ENCODE results near the gene ECE1.

ECE1 gene

GRCh38 chr1:21271550-21271949, 18.7 kb downstream of the ECE1 start:
- Histone ChIP-seq H3K27me3 (ENCODE audit: control insufficient read depth in 3 of 3, insufficient read depth in 3 of 3, low read depth in 1 of 3, low read length in 3 of 3) (no peaks in the 10 kb centered on the region), H2BK15ac (ENCODE audit: low read length) (no peak overlapping the region), H2AFZ (ENCODE audit: low read length) (no peak overlapping the region), H3K14ac (ENCODE audit: low read length) (no peak overlapping the region), H3K4me1 (ENCODE audit: control insufficient read depth in 2 of 2, insufficient read depth in 1 of 2, low read depth in 1 of 2, low read length in 2 of 2) (peaks cover 0 to 2% of the 10 kb centered on the region in 2 donors), H3K18ac (ENCODE audit: low read length) (no peak overlapping the region), H3K36me3 (replicated peaks in 1 of 2; ENCODE audit: control insufficient read depth in 2 of 2, insufficient read depth in 2 of 2, low read length in 2 of 2) (peaks cover 4 to 59% of the 10 kb centered on the region in 2 donors), H3K27ac (replicated peaks; ENCODE audit: low read length) (no peak overlapping the region), H4K8ac (ENCODE audit: low read depth, low read length) (no peak overlapping the region), H2BK120ac (ENCODE audit: low read depth, low read length) (no peak overlapping the region), H3K4ac (ENCODE audit: low read length) (no peak overlapping the region), H4K91ac (ENCODE audit: low read depth, low read length, poor library complexity) (no peak overlapping the region), H3K23ac (ENCODE audit: low read depth, low read length, poor library complexity) (no peak overlapping the region), H3K9me3 (replicated peaks in 1 of 2; ENCODE audit: control insufficient read depth in 2 of 2, insufficient read depth in 1 of 2, low read depth in 1 of 2, low read length in 2 of 2) (no peaks in the 10 kb centered on the region), H3K4me2 (ENCODE audit: insufficient read depth, low read length, poor library complexity, severe bottlenecking) (no peak overlapping the region), H2AK5ac (ENCODE audit: low read depth, low read length) (no peak overlapping the region), H2BK5ac (ENCODE audit: low read length) (no peak overlapping the region), H3K79me1 (ENCODE audit: low read depth, low read length) (no peaks in the 10 kb centered on the region), H2BK12ac (ENCODE audit: low read length) (no peak overlapping the region), H3K9ac (ENCODE audit: low read depth, low read length, poor library complexity) (no peak overlapping the region), H3K4me3 (ENCODE audit: low read length in 2 of 2) (no peak overlapping the region)
- DNase-seq (ENCODE audit: low spot score): no peak
- WGBS, 2 donors (ENCODE audit: extremely low coverage in 2 of 2, insufficient read length in 2 of 2, insufficient replicate concordance in 1 of 2): no CpG with 5 or more reads among the region's 6 CpGs

GRCh38 chr1:21270086-21270689, 20.1 kb downstream of the ECE1 start:
- Histone ChIP-seq H2AK5ac (ENCODE audit: low read depth, low read length) (no peak overlapping the region), H2BK12ac (ENCODE audit: low read length) (no peak overlapping the region), H3K4ac (ENCODE audit: low read length) (no peak overlapping the region), H3K79me1 (ENCODE audit: low read depth, low read length) (no peaks in the 10 kb centered on the region), H3K27me3 (ENCODE audit: control insufficient read depth in 3 of 3, insufficient read depth in 3 of 3, low read depth in 1 of 3, low read length in 3 of 3) (no peaks in the 10 kb centered on the region), H3K23ac (ENCODE audit: low read depth, low read length, poor library complexity) (no peak overlapping the region), H3K9me3 (replicated peaks in 1 of 2; ENCODE audit: control insufficient read depth in 2 of 2, insufficient read depth in 1 of 2, low read depth in 1 of 2, low read length in 2 of 2) (no peaks in the 10 kb centered on the region), H3K36me3 (replicated peaks in 1 of 2; ENCODE audit: control insufficient read depth in 2 of 2, insufficient read depth in 2 of 2, low read length in 2 of 2) (peaks cover 4 to 59% of the 10 kb centered on the region in 2 donors), H2BK15ac (ENCODE audit: low read length) (no peak overlapping the region), H3K14ac (ENCODE audit: low read length) (no peak overlapping the region), H3K9ac (ENCODE audit: low read depth, low read length, poor library complexity) (no peak overlapping the region), H4K8ac (ENCODE audit: low read depth, low read length) (no peak overlapping the region), H3K4me2 (ENCODE audit: insufficient read depth, low read length, poor library complexity, severe bottlenecking) (no peak overlapping the region), H3K4me1 (ENCODE audit: control insufficient read depth in 2 of 2, insufficient read depth in 1 of 2, low read depth in 1 of 2, low read length in 2 of 2) (no peaks in the 10 kb centered on the region), H4K91ac (ENCODE audit: low read depth, low read length, poor library complexity) (no peak overlapping the region), H2BK120ac (ENCODE audit: low read depth, low read length) (no peak overlapping the region), H2BK5ac (ENCODE audit: low read length) (no peak overlapping the region), H2AFZ (ENCODE audit: low read length) (no peak overlapping the region), H3K4me3 (ENCODE audit: low read length in 2 of 2) (no peak overlapping the region), H3K18ac (ENCODE audit: low read length) (no peak overlapping the region), H3K27ac (replicated peaks; ENCODE audit: low read length) (no peak overlapping the region)
- WGBS, 2 donors (ENCODE audit: extremely low coverage in 2 of 2, insufficient read length in 2 of 2, insufficient replicate concordance in 1 of 2): no CpG with 5 or more reads among the region's 9 CpGs
- DNase-seq (ENCODE audit: low spot score): peak; percentile 63

GRCh38 chr1:21269461-21270085, 20.7 kb downstream of the ECE1 start:
- no peak overlapping the region for H4K8ac ChIP-seq (ENCODE audit: low read depth, low read length)
- peaks cover 4 to 59% of the 10 kb centered on the region in 2 donors for H3K36me3 ChIP-seq (replicated peaks in 1 of 2; ENCODE audit: control insufficient read depth in 2 of 2, insufficient read depth in 2 of 2, low read length in 2 of 2)
- no peak overlapping the region for H2BK15ac ChIP-seq (ENCODE audit: low read length)
- no peak overlapping the region for H3K4ac ChIP-seq (ENCODE audit: low read length)
- H3K23ac ChIP-seq (ENCODE audit: low read depth, low read length, poor library complexity): no peak overlapping the region
- no peak overlapping the region for H4K91ac ChIP-seq (ENCODE audit: low read depth, low read length, poor library complexity)
- H3K4me3 ChIP-seq (ENCODE audit: low read length in 2 of 2): no peak overlapping the region
- H3K4me1 ChIP-seq (ENCODE audit: control insufficient read depth in 2 of 2, insufficient read depth in 1 of 2, low read depth in 1 of 2, low read length in 2 of 2): peaks cover 0 to 2% of the 10 kb centered on the region in 2 donors
- no peak overlapping the region for H2BK12ac ChIP-seq (ENCODE audit: low read length)
- no peaks in the 10 kb centered on the region for H3K9me3 ChIP-seq (replicated peaks in 1 of 2; ENCODE audit: control insufficient read depth in 2 of 2, insufficient read depth in 1 of 2, low read depth in 1 of 2, low read length in 2 of 2)
- no peak overlapping the region for H2AK5ac ChIP-seq (ENCODE audit: low read depth, low read length)
- H2AFZ ChIP-seq (ENCODE audit: low read length): no peak overlapping the region
- H3K9ac ChIP-seq (ENCODE audit: low read depth, low read length, poor library complexity): no peak overlapping the region
- no peak overlapping the region for H3K27ac ChIP-seq (replicated peaks; ENCODE audit: low read length)
- WGBS, 2 donors (ENCODE audit: extremely low coverage in 2 of 2, insufficient read length in 2 of 2, insufficient replicate concordance in 1 of 2): no CpG with 5 or more reads among the region's 7 CpGs
- DNase-seq (ENCODE audit: low spot score): no peak
- no peaks in the 10 kb centered on the region for H3K79me1 ChIP-seq (ENCODE audit: low read depth, low read length)
- H3K4me2 ChIP-seq (ENCODE audit: insufficient read depth, low read length, poor library complexity, severe bottlenecking): no peak overlapping the region
- H3K14ac ChIP-seq (ENCODE audit: low read length): no peak overlapping the region
- no peak overlapping the region for H3K18ac ChIP-seq (ENCODE audit: low read length)
- no peak overlapping the region for H2BK5ac ChIP-seq (ENCODE audit: low read length)
- no peak overlapping the region for H2BK120ac ChIP-seq (ENCODE audit: low read depth, low read length)
- H3K27me3 ChIP-seq (ENCODE audit: control insufficient read depth in 3 of 3, insufficient read depth in 3 of 3, low read depth in 1 of 3, low read length in 3 of 3): no peaks in the 10 kb centered on the region

DNA sequence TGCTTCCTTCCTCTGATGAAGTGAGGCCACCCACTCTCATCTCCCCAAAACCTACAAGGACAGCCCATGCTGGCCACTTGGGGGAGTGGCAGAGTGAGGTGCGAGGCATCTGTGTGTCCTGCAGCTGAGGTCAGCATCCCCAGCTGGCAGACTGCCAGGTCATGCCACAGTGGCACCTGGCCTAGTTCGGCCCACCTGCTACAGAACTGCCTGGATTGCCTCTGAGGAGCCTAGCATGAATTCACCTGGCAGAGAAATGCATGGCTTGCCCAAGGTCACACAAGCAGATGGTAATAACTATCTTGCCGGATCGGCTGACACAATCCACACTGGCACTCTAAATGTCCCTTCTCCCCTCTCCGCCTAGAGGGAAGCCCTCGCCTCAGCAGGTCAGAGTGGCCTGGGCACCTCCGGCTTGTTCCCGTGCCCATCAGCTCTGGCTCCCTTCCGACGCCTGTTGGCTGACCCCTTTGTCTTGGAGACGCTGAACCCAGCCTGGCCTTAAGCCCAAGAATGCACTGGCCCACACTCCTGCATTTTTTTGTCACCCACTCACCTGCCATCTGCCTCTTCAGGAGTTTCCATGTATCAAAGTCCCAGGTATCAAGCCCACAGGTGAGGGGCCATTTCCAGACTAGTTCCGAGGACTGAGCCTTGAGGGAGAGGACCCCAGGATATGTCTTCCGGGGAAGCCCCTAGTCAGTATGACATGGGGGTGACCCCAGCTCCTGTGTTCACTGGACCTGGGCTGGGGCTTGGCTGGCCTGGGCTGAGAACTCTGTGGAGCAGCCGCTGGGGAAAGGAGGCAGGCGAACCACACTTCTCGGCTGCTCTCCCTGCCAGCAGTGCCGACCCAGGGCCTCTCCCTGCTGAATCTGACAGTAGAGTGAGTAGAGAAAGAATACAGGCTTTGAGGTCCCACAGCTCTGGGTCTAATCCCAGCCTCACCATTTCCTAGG, 21.7 kb downstream of the ECE1 start:
- Histone ChIP-seq H4K8ac (ENCODE audit: low read depth, low read length) (no peak overlapping the region), H3K18ac (ENCODE audit: low read length) (peak overlapping the region; percentile 27), H2BK12ac (ENCODE audit: low read length) (no peak overlapping the region), H2BK120ac (ENCODE audit: low read depth, low read length) (peak overlapping the region; percentile 7), H3K79me1 (ENCODE audit: low read depth, low read length) (no peaks in the 10 kb centered on the region), H3K9ac (ENCODE audit: low read depth, low read length, poor library complexity) (peak overlapping the region; percentile 26), H2AFZ (ENCODE audit: low read length) (no peak overlapping the region), H3K36me3 (replicated peaks in 1 of 2; ENCODE audit: control insufficient read depth in 2 of 2, insufficient read depth in 2 of 2, low read length in 2 of 2) (peaks cover 4 to 55% of the 10 kb centered on the region in 2 donors), H2AK5ac (ENCODE audit: low read depth, low read length) (peak overlapping the region; percentile 65), H3K4me3 (ENCODE audit: low read length in 2 of 2) (no peak overlapping the region), H3K4ac (ENCODE audit: low read length) (no peak overlapping the region), H4K91ac (ENCODE audit: low read depth, low read length, poor library complexity) (no peak overlapping the region), H2BK15ac (ENCODE audit: low read length) (no peak overlapping the region), H3K14ac (ENCODE audit: low read length) (no peak overlapping the region), H3K27me3 (ENCODE audit: control insufficient read depth in 3 of 3, insufficient read depth in 3 of 3, low read depth in 1 of 3, low read length in 3 of 3) (no peaks in the 10 kb centered on the region), H2BK5ac (ENCODE audit: low read length) (no peak overlapping the region), H3K27ac (replicated peaks; ENCODE audit: low read length) (no peak overlapping the region), H3K4me1 (ENCODE audit: control insufficient read depth in 2 of 2, insufficient read depth in 1 of 2, low read depth in 1 of 2, low read length in 2 of 2) (peaks cover 0 to 2% of the 10 kb centered on the region in 2 donors), H3K23ac (ENCODE audit: low read depth, low read length, poor library complexity) (peak overlapping the region; percentile 10), H3K9me3 (replicated peaks in 1 of 2; ENCODE audit: control insufficient read depth in 2 of 2, insufficient read depth in 1 of 2, low read depth in 1 of 2, low read length in 2 of 2) (no peaks in the 10 kb centered on the region), H3K4me2 (ENCODE audit: insufficient read depth, low read length, poor library complexity, severe bottlenecking) (no peak overlapping the region)
- WGBS, 2 donors (ENCODE audit: extremely low coverage in 2 of 2, insufficient read length in 2 of 2, insufficient replicate concordance in 1 of 2): no CpG with 5 or more reads among the region's 17 CpGs
- DNase-seq (ENCODE audit: low spot score): no peak

Data from neuronal stem cell (in vitro differentiated cells).